MM.1S (cell line): ENCODE measurements around the gene ACTN4.

Experiments
- DNase-seq: peaks from one replicate; pipeline ENCODE4 v3.0.0-alpha.2; 2015
- H2AFZ ChIP-seq: fragments of 300-600 bp; sonication (generic); 2 replicates; pipeline ENCODE4 v1.6.0; 2016; ENCODE audit warnings: antibody characterized with exemption, low read length
- H3F3A ChIP-seq: fragments of 300-600 bp; sonication (generic); 2 replicates; pipeline ENCODE4 v1.6.1; 2016; ENCODE audit warnings: mild to moderate bottlenecking, antibody characterized with exemption, low read length, moderate library complexity, mixed read lengths; ENCODE audit not compliant: insufficient read depth
- H3K27ac ChIP-seq: fragments of 300-600 bp; sonication (generic); 2 replicates; pipeline ENCODE4 v1.5.1; 2016; ENCODE audit warnings: mild to moderate bottlenecking, low read length
- H3K27me3 ChIP-seq: fragments of 300-600 bp; sonication (generic); replicated peaks from 2 replicates; pipeline ENCODE4 v1.6.0; 2016; ENCODE audit warnings: low read length; ENCODE audit not compliant: insufficient read depth
- H3K36me3 ChIP-seq: fragments of 300-600 bp; sonication (generic); replicated peaks from 2 replicates; pipeline ENCODE4 v1.6.1; 2016; ENCODE audit warnings: mild to moderate bottlenecking, low read length, mixed read lengths; ENCODE audit not compliant: insufficient read depth
- H3K4me1 ChIP-seq: fragments of 300-600 bp; sonication (generic); 2 replicates; pipeline ENCODE4 v1.6.1; 2016; ENCODE audit warnings: low read length, mixed read lengths
- H3K4me2 ChIP-seq: fragments of 300-600 bp; sonication (generic); 2 replicates; pipeline ENCODE4 v1.6.0; 2016; ENCODE audit warnings: low read depth, low read length
- H3K4me3 ChIP-seq: fragments of 300-600 bp; sonication (generic); 2 replicates; pipeline ENCODE4 v1.5.1; 2016; ENCODE audit warnings: low read length, mixed read lengths
- H3K79me2 ChIP-seq: fragments of 300-600 bp; sonication (generic); 2 replicates; pipeline ENCODE4 v1.6.1; 2016; ENCODE audit warnings: mixed run types, low read length, mixed read lengths
- H3K9ac ChIP-seq: fragments of 300-600 bp; sonication (generic); 2 replicates; pipeline ENCODE4 v1.6.1; 2016; ENCODE audit warnings: low read length, mixed read lengths
- H3K9me2 ChIP-seq: fragments of 300-600 bp; sonication (generic); replicated peaks from 2 replicates; pipeline ENCODE4 v1.6.1; 2016; ENCODE audit warnings: mild to moderate bottlenecking, low read length, mixed read lengths; ENCODE audit not compliant: insufficient read depth
- H3K9me3 ChIP-seq: fragments of 300-600 bp; sonication (generic); replicated peaks from 2 replicates; pipeline ENCODE4 v1.6.1; 2016; ENCODE audit warnings: mild to moderate bottlenecking, low read length, mixed read lengths; ENCODE audit not compliant: insufficient read depth
- H4K20me1 ChIP-seq: fragments of 300-600 bp; sonication (generic); 2 replicates; pipeline ENCODE4 v1.6.1; 2016; ENCODE audit warnings: mild to moderate bottlenecking, low read length, moderate library complexity, mixed read lengths; ENCODE audit not compliant: insufficient read depth
- CTCF ChIP-seq: fragments of 300-600 bp; sonication (generic); IDR thresholded peaks from 2 replicates; pipeline ENCODE4 v1.5.1; 2016; ENCODE audit warnings: antibody characterized with exemption, low read length, mixed read lengths
- EZH2 ChIP-seq: fragments of 300-600 bp; sonication (generic); optimal IDR thresholded peaks from 2 replicates; pipeline ENCODE3; 2017; ENCODE audit warnings: low read depth, mild to moderate bottlenecking, antibody characterized with exemption, low read length, mixed read lengths
- EZH2phosphoT487 ChIP-seq: fragments of 300-600 bp; sonication (generic); IDR thresholded peaks from 2 replicates; pipeline ENCODE4 v1.6.1; 2018; ENCODE audit warnings: antibody characterized with exemption, low read length

Gene ACTN4

DNA sequence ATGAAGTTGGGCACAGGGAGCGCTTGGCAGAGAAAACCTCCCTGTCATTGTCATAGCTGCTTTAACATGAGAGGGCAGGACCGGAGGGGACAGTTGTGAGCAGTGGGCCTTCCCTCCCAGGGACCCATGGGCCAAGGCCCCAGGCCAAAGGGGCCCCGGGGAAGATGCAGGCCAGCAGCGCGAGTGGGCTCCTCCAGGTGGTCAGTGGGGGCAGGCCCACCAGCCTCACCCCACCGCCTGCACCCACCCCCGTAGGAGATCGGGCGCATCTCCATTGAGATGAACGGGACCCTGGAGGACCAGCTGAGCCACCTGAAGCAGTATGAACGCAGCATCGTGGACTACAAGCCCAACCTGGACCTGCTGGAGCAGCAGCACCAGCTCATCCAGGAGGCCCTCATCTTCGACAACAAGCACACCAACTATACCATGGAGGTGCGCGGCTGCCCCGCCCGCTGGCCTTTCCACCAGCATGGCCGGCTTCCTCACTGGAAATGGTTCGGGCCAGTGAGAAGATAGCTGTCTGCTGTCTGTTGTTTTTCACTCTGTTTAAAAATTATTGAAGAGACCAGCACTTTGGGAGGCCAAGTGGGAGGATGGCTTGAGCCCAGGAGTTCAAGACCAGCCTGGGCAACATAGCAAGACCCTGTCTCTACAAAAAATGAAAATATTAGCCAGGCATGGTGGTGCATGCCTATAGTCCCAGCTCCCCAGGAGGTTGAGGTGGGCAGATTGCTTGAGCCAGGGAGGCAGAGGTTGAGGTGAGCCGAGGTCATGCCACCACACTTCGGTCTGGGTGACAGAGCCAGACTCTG is 78.2 kb downstream of the ACTN4 start:
- Histone ChIP-seq H3K9me2 (no peaks in the 10 kb centered on the region), H3K27ac (no peak overlapping the region), H3K4me2 (no peak overlapping the region), H3K4me3 (no peak overlapping the region), H2AFZ (no peak overlapping the region), H3K9ac (no peak overlapping the region), H3K4me1 (no peaks in the 10 kb centered on the region), H3K27me3 (no peaks in the 10 kb centered on the region), H3K36me3 (no peaks in the 10 kb centered on the region; the same call in 1 of the 2 replicates), H3K79me2 (no peaks in the 10 kb centered on the region), H3F3A (no peaks in the 10 kb centered on the region), H3K9me3 (no peaks in the 10 kb centered on the region), H4K20me1 (no peaks in the 10 kb centered on the region)
- no peak for DNase-seq
- TF ChIP-seq EZH2 (no peak), EZH2phosphoT487 (no peak), CTCF (no peak)

GRCh38 chr19:38726284-38726673 is 78.8 kb downstream of the ACTN4 start:
- Histone ChIP-seq H3K4me1 (no peaks in the 10 kb centered on the region), H3K4me3 (no peak overlapping the region), H3K4me2 (no peak overlapping the region), H3K9ac (no peak overlapping the region), H3K9me3 (no peaks in the 10 kb centered on the region), H3K36me3 (no peaks in the 10 kb centered on the region; the same call in 1 of the 2 replicates), H3K9me2 (no peaks in the 10 kb centered on the region), H2AFZ (no peak overlapping the region), H3K27me3 (no peaks in the 10 kb centered on the region), H3F3A (no peaks in the 10 kb centered on the region), H3K27ac (no peak overlapping the region), H4K20me1 (no peaks in the 10 kb centered on the region), H3K79me2 (no peaks in the 10 kb centered on the region)
- no peak for DNase-seq
- TF ChIP-seq EZH2phosphoT487 (no peak), CTCF (no peak)

DNA sequence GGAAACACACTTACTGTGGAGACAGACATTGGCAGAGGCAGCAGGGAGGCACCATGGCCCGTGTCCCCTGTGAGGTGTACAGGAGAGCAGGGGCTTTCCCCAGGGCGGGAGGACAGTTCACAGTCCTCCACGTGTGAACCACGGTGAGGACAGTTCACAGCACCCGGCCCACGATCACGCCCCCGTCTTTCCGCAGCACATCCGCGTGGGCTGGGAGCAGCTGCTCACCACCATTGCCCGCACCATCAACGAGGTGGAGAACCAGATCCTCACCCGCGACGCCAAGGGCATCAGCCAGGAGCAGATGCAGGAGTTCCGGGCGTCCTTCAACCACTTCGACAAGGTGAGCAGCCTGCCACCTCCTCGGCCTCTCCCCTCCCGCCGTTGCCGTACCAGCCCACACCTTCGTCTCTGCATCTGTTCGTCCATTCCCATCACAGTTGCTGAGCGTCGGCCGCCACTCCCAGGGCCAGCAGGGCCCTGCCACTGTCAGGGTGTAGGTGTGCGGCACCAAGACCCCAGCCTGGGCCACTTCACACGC is 79.4 kb downstream of the ACTN4 start:
- no peak overlapping the region for H3K4me2 ChIP-seq
- no peaks in the 10 kb centered on the region for H4K20me1 ChIP-seq
- TF ChIP-seq CTCF (no peak), EZH2phosphoT487 (no peak), EZH2 (no peak)
- no peaks in the 10 kb centered on the region for H3K27me3 ChIP-seq
- H3K9me3 ChIP-seq: no peaks in the 10 kb centered on the region
- no peaks in the 10 kb centered on the region; the same call in 1 of the 2 replicates for H3K36me3 ChIP-seq
- H3K9me2 ChIP-seq: no peaks in the 10 kb centered on the region
- no peak overlapping the region for H2AFZ ChIP-seq
- peaks cover 5% of the 10 kb centered on the region; the same call in 1 of the 2 replicates for H3F3A ChIP-seq
- no peaks in the 10 kb centered on the region for H3K4me1 ChIP-seq
- H3K27ac ChIP-seq: no peak overlapping the region
- no peak for DNase-seq
- no peak overlapping the region for H3K4me3 ChIP-seq
- no peak overlapping the region for H3K9ac ChIP-seq
- no peaks in the 10 kb centered on the region for H3K79me2 ChIP-seq
